ENCODE results near the gene GOLPH3L.
"Not testable (repeated sequence)": the region's sequence is repeated elsewhere in the genome, so short reads cannot be mapped to it uniquely, and the experiment has no call there.

Gene GOLPH3L

GRCh38 chr1:150657064-150657463 is 39.9 kb downstream of the GOLPH3L start:
- not testable (repeated sequence) for DNase-seq (ENCODE audit: low spot score)

- not testable (repeated sequence) for DNase-seq (ENCODE audit: low spot score)
Observed at GRCh38 chr1:150654635-150655034, 42.3 kb downstream of the GOLPH3L start.

GRCh38 chr1:150650193-150650592 is 46.8 kb downstream of the GOLPH3L start:
- DNase-seq (ENCODE audit: low spot score) = no peak

GRCh38 chr1:150649441-150650075 is 47.4 kb downstream of the GOLPH3L start:
- no peak for DNase-seq (ENCODE audit: low spot score)

GRCh38 chr1:150642296-150642695 is 54.7 kb downstream of the GOLPH3L start:
- DNase-seq (ENCODE audit: low spot score) = no peak

- DNase-seq (ENCODE audit: low spot score) = not testable (repeated sequence)
Observed at GRCh38 chr1:150641126-150641815, 55.7 kb downstream of the GOLPH3L start.

- not testable (repeated sequence) for DNase-seq (ENCODE audit: low spot score)
Observed at GRCh38 chr1:150638430-150638829, 58.5 kb downstream of the GOLPH3L start.

GRCh38 chr1:150634839-150635622 is 61.9 kb downstream of the GOLPH3L start:
- not testable (repeated sequence) for DNase-seq (ENCODE audit: low spot score)

- peak; percentile 98 for DNase-seq (ENCODE audit: low spot score)
Observed at GRCh38 chr1:150629115-150629928, 67.6 kb downstream of the GOLPH3L start, which contains the start of gene ENSA. TSS of gene ENSA (minus strand) at chr1:150629612. CDS start at chr1:150629470, 142 bp downstream.

- DNase-seq (ENCODE audit: low spot score) = no peak
Observed at GRCh38 chr1:150628766-150629114, 68.2 kb downstream of the GOLPH3L start.

GRCh38 chr1:150627826-150628410 is 69.0 kb downstream of the GOLPH3L start:
- DNase-seq (ENCODE audit: low spot score) = no peak

- DNase-seq (ENCODE audit: low spot score) = no peak
Observed at GRCh38 chr1:150626150-150626549, 70.8 kb downstream of the GOLPH3L start.

- not testable (repeated sequence) for DNase-seq (ENCODE audit: low spot score)
Observed at GRCh38 chr1:150624546-150624945, 72.4 kb downstream of the GOLPH3L start.

GRCh38 chr1:150624134-150624533 is 72.8 kb downstream of the GOLPH3L start:
- DNase-seq (ENCODE audit: low spot score) = not testable (repeated sequence)

GRCh38 chr1:150622303-150622975 is 74.5 kb downstream of the GOLPH3L start:
- no peak for DNase-seq (ENCODE audit: low spot score)

GRCh38 chr1:150621497-150622302 is 75.3 kb downstream of the GOLPH3L start:
- DNase-seq (ENCODE audit: low spot score) = no peak

- DNase-seq (ENCODE audit: low spot score) = no peak
Observed at GRCh38 chr1:150620919-150621318, 76.0 kb downstream of the GOLPH3L start.

GRCh38 chr1:150619576-150620509 is 77.1 kb downstream of the GOLPH3L start:
- DNase-seq (ENCODE audit: low spot score) = no peak

Data from left forelimb (tissue), 1 donor.